Testis (tissue), 2 donors: Measurements from ENCODE around the gene TRIM9.

Experiments used
- POLR2A ChIP-seq: fragments of 450-650 bp; IDR thresholded peaks from one replicate; pipeline ENCODE4 v1.6.1; 2017; ENCODE audit warnings: antibody characterized with exemption, mild to moderate bottlenecking, moderate library complexity
- TF ChIP-seq, protein P1 (sequence below), 3 experiments: fragments of 450-650 bp in 2 of 3; fragments of 200-600 bp in 1 of 3; sonication (generic) in 1 of 3; IDR thresholded peaks; one replicate each; pipeline ENCODE4 v1.5.1; 2016 to 2019; ENCODE audit warnings: antibody characterized with exemption in 3 of 3, mild to moderate bottlenecking in 2 of 3, moderate library complexity in 1 of 3

- TF ChIP-seq, protein P1, sequence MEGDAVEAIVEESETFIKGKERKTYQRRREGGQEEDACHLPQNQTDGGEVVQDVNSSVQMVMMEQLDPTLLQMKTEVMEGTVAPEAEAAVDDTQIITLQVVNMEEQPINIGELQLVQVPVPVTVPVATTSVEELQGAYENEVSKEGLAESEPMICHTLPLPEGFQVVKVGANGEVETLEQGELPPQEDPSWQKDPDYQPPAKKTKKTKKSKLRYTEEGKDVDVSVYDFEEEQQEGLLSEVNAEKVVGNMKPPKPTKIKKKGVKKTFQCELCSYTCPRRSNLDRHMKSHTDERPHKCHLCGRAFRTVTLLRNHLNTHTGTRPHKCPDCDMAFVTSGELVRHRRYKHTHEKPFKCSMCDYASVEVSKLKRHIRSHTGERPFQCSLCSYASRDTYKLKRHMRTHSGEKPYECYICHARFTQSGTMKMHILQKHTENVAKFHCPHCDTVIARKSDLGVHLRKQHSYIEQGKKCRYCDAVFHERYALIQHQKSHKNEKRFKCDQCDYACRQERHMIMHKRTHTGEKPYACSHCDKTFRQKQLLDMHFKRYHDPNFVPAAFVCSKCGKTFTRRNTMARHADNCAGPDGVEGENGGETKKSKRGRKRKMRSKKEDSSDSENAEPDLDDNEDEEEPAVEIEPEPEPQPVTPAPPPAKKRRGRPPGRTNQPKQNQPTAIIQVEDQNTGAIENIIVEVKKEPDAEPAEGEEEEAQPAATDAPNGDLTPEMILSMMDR (IDR thresholded peaks at IDR 0.05) = no peak
- no peak for TF ChIP-seq POLR2A
Measured at GRCh38 chr14:51023964-51024363, 70.9 kb downstream of the TRIM9 start.
